Germinal center (tissue), 1 donor: ENCODE measurements around the gene MEIS3.
"Not testable (repeated sequence)": the region's sequence is repeated elsewhere in the genome, so short reads cannot be mapped to it uniquely, and the experiment has no call there.

Experiments
- DNase-seq: peaks from one replicate; pipeline ENCODE4 v3.0.0; 2012; ENCODE audit warnings: mixed read lengths, low spot score

The MEIS3 gene

DNA sequence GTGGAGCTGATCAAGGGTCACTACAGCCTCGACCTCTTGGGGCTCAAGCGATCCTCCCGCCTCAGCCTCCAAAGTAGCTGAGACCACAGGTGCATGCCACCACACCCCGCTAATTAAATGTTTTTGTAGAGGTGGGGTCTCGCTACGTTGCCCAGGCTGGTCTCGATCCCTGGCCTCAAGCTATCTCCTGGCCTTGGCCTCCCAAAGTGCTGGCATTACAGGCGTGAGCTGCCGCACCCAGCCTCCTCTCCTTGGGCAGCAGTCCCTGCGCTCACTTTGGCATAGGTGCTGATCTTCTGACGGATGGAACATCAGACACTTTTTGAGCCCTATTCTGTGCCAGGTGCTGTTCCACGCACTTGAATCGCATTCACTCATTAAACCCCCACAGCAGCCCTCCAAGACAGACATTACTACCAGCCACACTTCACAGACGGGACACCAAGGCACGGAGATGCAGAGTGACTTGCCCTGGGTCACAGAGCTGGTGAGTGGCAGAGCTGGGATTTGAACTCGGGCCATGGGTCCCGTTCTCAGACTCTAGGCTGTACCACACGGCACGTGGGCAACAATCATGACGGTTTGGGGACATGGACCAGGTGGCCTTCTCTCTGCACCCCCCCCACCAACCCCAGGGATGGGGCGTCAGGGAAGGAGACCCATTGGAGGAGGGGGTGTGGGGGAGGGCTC, 3.2 kb downstream of the MEIS3 start:
- no peak for DNase-seq

DNA sequence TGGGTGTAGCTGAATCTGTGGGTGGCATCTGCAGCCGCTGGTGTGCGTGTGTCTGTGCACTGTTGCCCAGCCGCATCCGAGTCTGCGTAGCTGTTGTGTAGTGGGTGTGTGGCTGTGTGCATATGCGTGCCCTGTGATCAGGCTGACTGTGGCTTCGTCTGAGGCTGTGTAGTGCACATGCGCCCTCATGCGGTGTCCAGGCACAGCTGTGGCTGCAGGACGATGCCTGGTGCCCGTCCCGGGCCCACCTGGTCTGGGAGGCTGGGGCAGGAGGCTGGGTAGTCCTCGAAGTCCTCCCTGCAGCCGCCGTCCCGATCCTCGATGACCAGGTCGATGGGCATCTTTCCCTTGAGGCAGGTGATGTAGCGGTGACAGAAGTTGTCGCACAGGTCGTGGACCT, 4.9 kb downstream of the MEIS3 start:
- DNase-seq, result no peak

DNA sequence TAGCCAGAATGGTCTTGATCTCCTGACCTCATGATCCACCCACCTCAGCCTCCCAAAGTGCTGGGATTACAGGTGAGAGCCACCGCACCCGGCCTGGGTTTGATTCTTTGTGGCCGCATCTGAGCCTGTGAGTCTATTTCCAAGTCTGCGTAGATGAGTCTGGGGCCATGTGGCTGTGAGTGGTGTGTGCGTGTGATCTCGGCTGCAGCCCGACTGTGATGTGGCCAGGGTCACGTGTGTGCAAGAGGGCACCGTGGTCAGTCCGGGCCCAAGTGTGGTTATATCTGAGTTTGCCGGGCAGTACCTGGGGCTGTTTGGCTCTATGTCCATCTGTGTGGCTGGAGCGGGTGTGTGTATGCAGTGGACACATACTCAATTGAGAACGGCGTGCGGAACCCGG, 5.4 kb downstream of the MEIS3 start:
- no peak for DNase-seq

- not testable (repeated sequence) for DNase-seq
These were observed 7.6 kb downstream of the MEIS3 start for GRCh38 chr19:47411696-47412095.

GRCh38 chr19:47411101-47411500, 8.2 kb downstream of the MEIS3 start:
- DNase-seq, result no peak

- no peak for DNase-seq
These were observed 11.0 kb downstream of the MEIS3 start for GRCh38 chr19:47408156-47408938.

DNA sequence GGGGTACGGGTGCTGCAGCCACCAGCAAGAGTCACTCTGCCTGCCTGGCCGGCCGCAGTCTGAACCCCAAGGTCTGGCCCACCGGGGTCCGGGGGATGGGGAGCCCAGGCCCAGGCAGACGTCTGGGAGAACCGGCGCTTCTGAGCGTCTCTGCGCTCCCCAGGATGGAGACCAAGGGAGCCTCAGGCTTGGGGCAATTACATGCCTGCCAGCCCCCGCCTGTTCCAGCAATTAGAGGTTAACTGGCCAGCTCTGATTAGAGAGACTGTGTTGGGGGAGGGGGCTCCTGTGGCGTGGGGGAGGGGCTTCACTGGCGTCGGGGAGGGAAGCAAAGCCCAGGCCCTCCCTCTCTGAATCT, 11.9 kb downstream of the MEIS3 start:
- DNase-seq, result no peak

DNA sequence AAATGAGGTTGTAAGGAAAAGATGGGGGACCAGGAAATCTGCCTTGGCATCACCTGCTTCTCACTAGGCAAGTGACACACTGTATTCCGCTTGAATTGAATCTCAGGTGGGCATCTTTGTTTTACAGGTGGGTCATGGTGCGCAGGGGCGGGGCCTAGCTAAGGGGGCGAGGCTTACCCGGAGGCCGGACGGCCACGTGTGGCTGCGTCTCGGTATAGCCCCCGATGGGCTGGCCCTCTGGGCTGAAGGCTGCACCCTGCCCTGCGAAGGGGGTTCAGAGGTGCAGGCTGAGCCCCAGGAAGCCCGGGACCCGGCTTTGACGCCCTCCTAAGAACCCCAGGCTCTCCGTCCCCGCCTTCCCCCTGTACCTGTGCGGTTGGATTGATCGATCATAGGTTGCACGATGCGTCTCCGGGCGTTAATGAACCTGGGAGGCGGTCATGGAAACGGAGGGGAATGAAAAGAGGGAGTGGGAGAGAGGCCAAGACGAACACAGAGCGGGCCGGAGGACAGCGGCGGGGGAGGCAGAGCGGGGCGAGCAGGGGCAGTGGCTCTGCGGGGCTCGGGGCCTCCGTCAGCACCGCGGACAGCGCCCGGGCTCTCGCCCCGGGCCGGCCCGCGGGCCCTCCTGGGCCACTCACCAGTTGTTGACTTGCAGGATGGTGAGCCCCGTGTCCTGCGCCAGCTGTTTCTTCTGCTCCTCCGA, 12.5 kb downstream of the MEIS3 start:
- DNase-seq, result no peak

DNA sequence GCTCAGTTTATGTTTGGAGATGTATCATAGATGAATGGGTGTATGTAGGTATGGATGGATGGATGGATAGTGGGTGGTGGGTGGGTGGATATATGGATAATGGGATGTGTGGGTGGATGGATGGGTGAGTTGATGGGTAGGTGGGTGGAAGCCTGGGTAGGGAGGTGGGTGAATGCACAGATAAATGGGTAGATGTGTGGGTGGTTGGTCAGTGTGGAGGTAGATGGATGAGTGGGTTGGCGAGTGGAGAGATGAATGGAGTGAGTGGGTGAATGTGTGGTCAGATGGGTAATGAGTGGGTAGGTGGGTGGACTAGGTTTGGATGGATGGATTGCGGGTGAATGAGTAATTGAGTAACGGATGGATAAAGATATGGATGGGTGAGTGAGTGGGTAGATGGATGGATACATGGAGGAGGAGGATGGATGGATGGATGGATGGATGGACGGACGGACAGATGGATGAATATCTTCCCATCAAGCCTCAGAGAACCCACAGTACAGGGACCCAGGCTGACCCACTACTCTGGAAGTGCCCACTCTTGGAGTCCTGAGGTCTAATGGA, 13.4 kb downstream of the MEIS3 start:
- DNase-seq, result no peak

- DNase-seq, result no peak
These were observed 14.2 kb downstream of the MEIS3 start for GRCh38 chr19:47405197-47405550.

DNA sequence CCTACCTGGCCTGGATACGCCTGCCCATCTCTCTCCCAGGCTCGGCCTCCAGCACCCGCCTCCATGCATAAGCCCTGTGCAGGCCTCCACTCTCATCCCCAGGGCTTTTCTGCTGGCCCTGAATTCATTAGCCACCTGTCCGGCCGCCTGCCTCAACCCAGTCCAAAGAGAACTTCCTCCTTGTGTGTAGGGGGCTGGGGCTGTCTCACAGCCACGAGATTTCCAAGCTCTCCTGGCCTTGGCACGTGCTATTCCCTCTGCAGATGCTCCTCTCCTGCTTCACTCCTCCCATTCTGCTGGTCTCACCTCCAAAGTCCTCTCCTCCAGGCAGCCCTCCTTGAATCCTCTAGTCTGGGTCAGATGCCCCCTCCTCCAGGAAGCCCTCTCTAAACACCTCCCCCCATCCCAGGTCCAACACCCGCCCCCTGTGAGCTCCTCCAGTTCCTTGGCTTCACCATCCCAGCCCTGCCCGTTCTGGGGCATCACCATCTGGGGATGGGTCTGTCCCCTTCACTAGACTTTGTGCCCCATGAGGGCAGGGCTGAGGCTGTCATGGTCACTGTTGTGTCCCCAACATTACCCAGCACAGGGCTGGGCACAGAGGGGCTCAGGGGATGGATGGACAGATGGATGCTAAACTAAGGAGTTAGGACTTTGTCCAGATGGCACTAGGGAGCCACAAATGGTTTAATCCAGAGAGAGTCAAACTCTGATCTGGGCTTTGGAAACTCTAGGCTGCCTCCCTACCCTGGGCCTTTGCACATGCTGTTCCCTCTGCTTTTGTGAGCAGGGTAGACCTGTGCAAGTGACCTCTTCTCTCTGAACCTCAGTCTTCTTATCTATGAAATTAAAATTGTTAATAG, 14.8 kb downstream of the MEIS3 start:
- no peak for DNase-seq

DNA sequence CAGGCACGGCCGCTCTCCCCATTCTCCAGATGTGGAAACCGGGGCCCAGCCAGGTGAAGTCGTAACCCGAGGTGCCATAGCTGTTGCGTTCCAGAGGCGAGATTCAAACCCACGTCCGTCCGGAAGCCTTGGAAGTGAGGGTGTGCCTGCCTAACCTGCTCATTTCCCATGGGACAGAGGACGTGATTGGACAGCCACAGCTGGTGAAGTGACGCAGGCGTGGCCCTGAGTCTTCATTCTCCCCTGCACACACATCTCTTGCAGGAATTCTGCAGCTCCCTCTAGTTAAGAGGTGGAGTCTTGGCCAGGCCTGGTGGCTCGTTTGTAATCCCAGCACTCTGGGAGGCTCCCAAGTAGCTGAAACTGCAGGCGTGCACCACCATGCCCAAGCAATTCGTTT, 16.8 kb downstream of the MEIS3 start:
- DNase-seq, result no peak

- DNase-seq, result no peak
These were observed 20.4 kb downstream of the MEIS3 start for GRCh38 chr19:47398707-47399597.

DNA sequence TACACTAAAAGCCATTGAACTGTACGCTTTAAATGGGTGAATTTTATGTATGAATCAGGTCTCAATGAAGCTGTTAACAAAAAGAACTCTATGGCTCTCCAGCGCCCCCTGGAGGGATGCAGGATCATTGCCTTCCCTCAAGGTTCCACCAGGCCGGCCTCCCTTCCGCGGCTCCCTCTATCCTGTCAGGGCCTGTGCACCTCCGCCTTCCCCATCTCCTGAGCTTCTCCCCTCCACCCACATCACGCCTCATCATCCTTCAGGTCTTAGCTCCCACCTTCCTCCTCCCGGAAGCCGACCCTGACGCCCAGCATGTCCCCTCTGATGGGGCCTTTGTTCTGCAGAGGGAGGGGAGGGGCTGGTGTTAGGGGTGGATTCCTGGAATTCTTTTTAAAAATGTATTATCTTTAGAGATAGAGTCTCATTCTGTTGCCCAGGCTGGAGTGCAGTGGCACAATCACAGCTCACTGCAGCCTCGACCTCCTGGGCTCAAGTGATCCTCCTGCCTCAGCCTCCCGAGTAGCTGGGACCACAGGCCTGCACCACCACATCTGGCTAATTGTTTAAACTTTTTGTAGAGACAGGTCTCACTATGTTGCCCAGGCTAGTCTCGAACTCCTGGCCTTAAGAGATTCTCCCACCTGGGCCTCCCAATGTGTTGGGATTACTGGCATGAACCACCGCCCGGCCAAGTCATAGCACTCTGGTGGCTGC, 27.7 kb downstream of the MEIS3 start:
- peak; percentile 78 for DNase-seq

- no peak for DNase-seq
These were observed 28.5 kb downstream of the MEIS3 start for GRCh38 chr19:47390533-47391488.

- DNase-seq, result no peak
These were observed 30.2 kb downstream of the MEIS3 start for GRCh38 chr19:47389150-47389556.

DNA sequence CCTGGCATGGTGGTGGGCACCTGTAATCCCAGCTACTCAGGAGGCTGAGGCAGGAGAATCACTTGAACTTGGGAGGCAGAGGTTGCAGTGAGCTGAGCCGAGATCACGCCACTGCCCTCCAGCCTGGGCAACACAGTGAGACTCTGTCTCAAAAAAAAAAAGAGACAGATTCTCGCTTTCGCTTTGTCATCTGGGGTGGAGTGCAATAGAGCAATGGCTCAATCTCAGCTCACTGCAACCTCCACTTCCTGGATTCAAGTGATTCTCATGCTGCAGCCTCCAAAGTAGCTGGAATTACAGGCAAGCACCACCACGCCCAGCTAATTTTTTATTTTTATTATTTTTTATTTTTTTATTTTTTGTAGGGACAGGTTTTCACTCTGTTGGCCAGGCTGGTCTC, 30.6 kb downstream of the MEIS3 start:
- DNase-seq, result not testable (repeated sequence)

DNA sequence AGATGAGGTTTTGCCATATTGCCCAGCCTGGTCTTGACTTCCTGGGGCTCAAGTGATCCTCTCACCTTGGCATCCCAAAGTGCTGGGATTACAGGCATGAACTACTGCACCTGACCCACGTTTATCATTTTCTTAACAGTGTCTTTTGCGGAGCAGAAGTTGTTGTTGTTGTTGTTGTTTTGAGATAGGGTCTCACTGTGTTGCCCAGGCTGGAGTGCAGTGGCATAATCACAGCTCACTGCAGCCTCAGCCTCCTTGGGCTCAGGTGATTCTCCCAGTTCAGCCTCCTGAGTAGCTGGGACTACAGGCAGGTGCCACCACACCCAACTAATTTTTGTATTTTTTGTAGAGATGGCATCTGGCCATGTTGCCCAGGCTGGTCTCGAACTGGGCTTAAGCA, 31.7 kb downstream of the MEIS3 start:
- DNase-seq, result not testable (repeated sequence)

DNA sequence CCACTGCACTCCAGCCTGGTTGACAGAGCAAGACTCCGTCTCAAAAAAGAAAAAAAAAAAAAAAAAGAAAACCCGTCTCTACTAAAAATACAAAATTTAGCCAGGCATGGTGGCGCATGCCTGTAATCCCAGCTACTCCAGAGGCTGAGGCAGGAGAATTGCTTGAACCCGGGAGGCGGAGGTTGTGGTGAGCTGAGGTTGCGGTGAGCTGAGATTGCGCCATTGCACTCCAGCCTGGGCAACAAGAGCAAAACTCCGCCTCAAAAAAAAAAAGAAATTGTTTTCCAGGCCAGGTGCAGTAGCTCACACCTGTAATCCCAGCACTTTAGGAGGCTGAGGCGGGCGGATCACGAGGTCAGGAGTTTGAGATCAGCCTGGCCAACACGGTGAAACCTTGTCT, 32.7 kb downstream of the MEIS3 start:
- not testable (repeated sequence) for DNase-seq
